HL-60 (cell line): Measurements from ENCODE around the gene AKAP6.

Experiments
- DNase-seq, 2 experiments: peaks; one replicate each; pipeline ENCODE4 v3.0.0-alpha.2; 2010 to 2020; ENCODE audit warnings: low read depth in 1 of 2, low spot score in 1 of 2
- H3K27ac ChIP-seq: fragments of 250-450 bp; sonication (Bioruptor Pico); replicated peaks from 2 replicates; pipeline ENCODE4 v1.5.1; 2020; ENCODE audit warnings: mild to moderate bottlenecking, moderate library complexity
- H3K27me3 ChIP-seq: fragments of 250-450 bp; sonication (Bioruptor Pico); 2 replicates; pipeline ENCODE4 v1.5.1; 2021; ENCODE audit warnings: mild to moderate bottlenecking, moderate library complexity; ENCODE audit not compliant: insufficient read depth, poor library complexity, severe bottlenecking
- H3K4me3 ChIP-seq: replicated peaks from 2 replicates; pipeline ENCODE4 v1.5.1; 2011; ENCODE audit warnings: mild to moderate bottlenecking, control low read depth, low read length; ENCODE audit not compliant: insufficient read depth
- CTCF ChIP-seq: IDR thresholded peaks from one replicate; pipeline ENCODE4 v1.5.1; 2011; ENCODE audit warnings: low read length, control low read depth, inconsistent platforms; ENCODE audit not compliant: insufficient read depth
- GABPA ChIP-seq: IDR thresholded peaks from 2 replicates; pipeline ENCODE4 v1.6.1; 2012; ENCODE audit warnings: low read depth
- POLR2AphosphoS5 ChIP-seq: IDR thresholded peaks from 2 replicates; pipeline ENCODE4 v1.6.1; 2012; ENCODE audit warnings: low read depth
- REST ChIP-seq: IDR thresholded peaks from 2 replicates; pipeline ENCODE4 v1.6.1; 2012; ENCODE audit warnings: low read depth; ENCODE audit not compliant: insufficient replicate concordance
- SPI1 ChIP-seq: IDR thresholded peaks from 2 replicates; pipeline ENCODE4 v1.6.1; 2012; ENCODE audit warnings: low read depth, mild to moderate bottlenecking, borderline replicate concordance

Gene AKAP6

DNA sequence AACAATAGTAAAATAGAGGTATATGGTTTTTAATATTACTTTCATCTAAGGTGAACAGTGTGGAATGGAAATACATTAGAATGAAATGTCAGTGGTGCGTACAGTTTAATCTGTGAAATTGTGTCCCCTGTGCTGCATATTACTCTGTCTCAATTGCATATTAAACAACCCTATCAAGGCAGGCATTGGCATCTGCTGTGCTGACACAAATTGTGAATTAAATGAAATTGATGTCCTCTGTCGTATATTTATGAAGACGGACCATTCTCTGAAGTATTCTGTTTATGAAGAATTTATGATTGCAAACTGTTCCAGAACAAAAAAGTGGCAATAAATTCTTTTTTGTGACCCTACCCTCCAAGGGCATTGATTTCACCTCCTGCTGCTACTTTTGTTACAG, 405.2 kb downstream of the AKAP6 start:
- no peak overlapping the region for H3K4me3 ChIP-seq
- TF ChIP-seq POLR2AphosphoS5 (no peak), REST (no peak), SPI1 (no peak), GABPA (no peak), CTCF (no peak)
- no peak overlapping the region for H3K27ac ChIP-seq
- no peaks in the 10 kb centered on the region for H3K27me3 ChIP-seq
- no peak for DNase-seq

DNA sequence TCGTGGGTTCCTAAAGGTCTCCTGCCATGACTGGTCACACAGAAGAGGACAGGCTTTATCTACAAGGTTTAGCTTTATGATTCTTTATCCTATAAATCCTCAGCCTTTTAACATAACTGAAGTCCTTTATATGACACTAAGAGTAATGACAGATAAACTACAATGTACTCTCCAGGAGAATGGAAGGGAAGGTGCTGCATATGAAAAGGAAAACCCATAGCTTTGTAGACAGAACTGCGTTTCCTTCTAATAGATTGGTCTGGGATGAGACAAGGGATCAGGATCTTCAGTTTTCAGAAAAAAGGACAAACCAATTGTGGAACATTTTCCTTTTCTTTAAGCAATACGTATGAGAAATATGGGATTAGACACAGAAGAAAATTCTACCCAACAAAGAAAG, 408.5 kb downstream of the AKAP6 start:
- TF ChIP-seq CTCF: no peak
- no peak for TF ChIP-seq REST
- TF ChIP-seq POLR2AphosphoS5: no peak
- TF ChIP-seq GABPA: no peak
- TF ChIP-seq SPI1: no peak
- Histone ChIP-seq H3K27ac (no peak overlapping the region), H3K27me3 (no peaks in the 10 kb centered on the region), H3K4me3 (no peak overlapping the region)
- DNase-seq: no peak

DNA sequence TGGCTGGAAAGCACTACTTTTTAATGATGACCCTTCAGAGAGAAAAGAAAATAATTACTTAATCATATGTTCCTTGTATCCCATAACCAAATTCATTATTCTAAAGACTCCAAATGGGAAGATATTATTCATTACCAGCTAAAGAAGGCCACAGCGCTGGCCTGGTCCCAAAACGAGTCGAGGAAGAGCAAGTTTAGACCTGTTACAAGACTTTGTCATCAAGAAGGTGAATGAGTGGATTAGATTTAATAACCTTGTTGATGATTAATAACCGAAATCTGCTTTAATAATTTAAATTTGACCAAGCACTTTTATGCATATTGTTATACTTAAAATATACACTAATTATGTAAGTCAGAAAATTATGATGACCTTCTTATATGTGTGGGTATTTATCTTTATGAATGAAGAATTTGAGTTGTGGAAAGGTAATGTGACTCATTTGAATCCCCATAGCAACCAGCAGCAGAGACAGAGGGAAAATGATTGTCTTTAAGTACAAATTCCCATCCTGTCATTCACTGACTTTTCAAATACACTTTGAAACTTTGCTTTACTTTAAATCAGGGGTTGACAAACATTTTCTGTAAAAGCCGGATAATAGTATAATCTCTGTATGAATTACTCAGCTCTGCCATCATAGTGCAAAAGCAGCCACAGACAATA, 409.2 kb downstream of the AKAP6 start:
- no peak overlapping the region for H3K27ac ChIP-seq
- TF ChIP-seq CTCF (no peak), GABPA (no peak), SPI1 (no peak), POLR2AphosphoS5 (no peak), REST (no peak)
- H3K27me3 ChIP-seq: no peaks in the 10 kb centered on the region
- no peak for DNase-seq
- H3K4me3 ChIP-seq: no peak overlapping the region
